Gastrocnemius medialis (tissue), 4 donors: Measurements from ENCODE around the gene CFAP299.

ENCODE experiments used
- CTCF ChIP-seq, 5 experiments: fragments of 450-650 bp in 3 of 5; fragments of 200-600 bp in 2 of 5; sonication (generic) in 2 of 5; IDR thresholded peaks in 4 of 5; conservative IDR thresholded peaks in 1 of 5; 1 replicate in 4 of 5; 2 replicates in 1 of 5; pipeline ENCODE4 v1.5.1; 2016 to 2019; ENCODE audit warnings: antibody characterized with exemption in 5 of 5, mild to moderate bottlenecking in 3 of 5, moderate library complexity in 3 of 5
- POLR2A ChIP-seq, 2 donors: fragments of 450-650 bp; IDR thresholded peaks; one replicate each; pipeline ENCODE4 v1.6.1; 2017; ENCODE audit warnings: antibody characterized with exemption in 2 of 2, mild to moderate bottlenecking in 2 of 2, moderate library complexity in 2 of 2

- TF ChIP-seq CTCF (IDR thresholded peaks at IDR 0.05 in 4 of 5, conservative IDR thresholded peaks at IDR 0.05 in 1 of 5) (no peak), POLR2A (IDR thresholded peaks at IDR 0.05) (no peak)
Observed at GRCh38 chr4:80713409-80713808, 377.9 kb downstream of the CFAP299 start.
